HG02943 (cell line): ENCODE results near the gene TMEM138.
"Not testable (repeated sequence)": the region's sequence is repeated elsewhere in the genome, so short reads cannot be mapped to it uniquely, and the experiment has no call there.

ENCODE experiments used
- ATAC-seq: cut with Tn5 transposase; IDR thresholded peaks from one replicate; pipeline ENCODE4 v1.9.1; 2021; ENCODE audit warnings: mild to moderate bottlenecking, low read depth, moderate library complexity; ENCODE audit not compliant: unreplicated experiment

TMEM138 gene

DNA sequence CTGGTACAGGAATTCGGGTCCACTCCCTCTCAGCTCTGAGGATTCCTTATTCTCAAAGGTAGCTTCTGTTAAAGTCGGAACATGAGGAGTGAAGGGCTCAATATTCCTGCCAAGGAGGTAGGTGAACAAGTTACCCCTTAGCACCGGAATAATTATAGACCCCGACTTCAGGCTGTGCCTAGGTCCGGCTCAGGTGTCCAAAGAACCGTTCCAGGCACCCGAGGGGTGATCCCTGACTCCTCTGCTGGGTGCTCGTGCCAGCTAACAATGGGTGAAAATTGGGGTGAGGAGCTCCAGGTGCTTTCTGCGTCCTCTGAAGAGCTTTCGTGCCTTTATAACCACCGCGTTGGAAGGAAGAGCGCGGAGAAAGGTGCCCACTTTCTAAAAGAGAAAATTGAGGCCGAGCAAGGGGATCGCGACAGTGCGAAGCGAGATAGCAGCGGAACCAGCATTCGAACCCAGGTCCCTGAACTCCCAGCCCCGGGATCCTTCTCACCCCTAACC, 885 bp upstream of the TMEM138 start:
- no peak for ATAC-seq

DNA sequence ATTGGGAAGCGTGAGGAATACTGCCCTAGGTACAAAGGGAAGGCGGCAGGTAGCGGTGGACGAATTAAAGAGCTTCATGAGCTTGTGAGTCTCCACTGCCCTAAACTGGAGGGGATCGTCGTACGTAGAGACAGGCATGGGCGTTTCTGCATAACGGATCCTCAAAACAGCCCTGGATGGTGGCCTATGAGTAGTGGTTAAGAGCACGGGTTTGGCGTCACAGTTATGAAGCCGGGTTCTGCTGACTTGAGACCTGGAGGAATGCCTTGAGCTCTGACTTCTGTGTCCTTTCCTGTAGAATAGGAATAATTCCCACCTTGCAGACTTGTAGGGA, 335 bp downstream of the TMEM138 start:
- ATAC-seq, result no peak

DNA sequence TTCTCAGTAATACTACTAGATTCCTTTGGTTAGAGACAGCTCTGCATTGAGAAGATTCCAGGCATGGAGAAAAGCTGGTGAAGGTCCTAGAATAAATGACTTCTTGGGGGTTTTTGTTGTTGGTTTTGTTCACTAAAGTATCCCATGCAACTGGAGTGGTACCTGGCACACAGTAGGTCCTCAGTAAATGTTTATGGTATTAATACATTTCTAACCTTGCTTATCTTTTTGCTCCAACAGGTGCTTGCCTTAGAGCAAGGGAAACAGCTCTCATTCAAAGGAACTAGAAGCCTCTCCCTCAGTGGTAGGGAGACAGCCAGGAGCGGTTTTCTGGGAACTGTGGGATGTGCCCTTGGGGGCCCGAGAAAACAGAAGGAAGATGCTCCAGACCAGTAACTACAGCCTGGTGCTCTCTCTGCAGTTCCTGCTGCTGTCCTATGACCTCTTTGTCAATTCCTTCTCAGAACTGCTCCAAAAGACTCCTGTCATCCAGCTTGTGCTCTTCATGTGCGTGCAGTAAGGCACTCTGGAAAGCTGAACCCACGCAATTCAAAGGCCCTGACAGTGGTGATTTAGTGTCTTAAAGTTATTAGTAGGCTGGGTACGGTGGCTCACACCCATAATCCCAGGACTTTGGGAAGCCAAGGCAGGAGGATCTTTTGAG, 2.0 kb downstream of the TMEM138 start:
- no peak for ATAC-seq

- no peak for ATAC-seq
These were observed 5.2 kb downstream of the TMEM138 start for GRCh38 chr11:61367406-61367805.

DNA sequence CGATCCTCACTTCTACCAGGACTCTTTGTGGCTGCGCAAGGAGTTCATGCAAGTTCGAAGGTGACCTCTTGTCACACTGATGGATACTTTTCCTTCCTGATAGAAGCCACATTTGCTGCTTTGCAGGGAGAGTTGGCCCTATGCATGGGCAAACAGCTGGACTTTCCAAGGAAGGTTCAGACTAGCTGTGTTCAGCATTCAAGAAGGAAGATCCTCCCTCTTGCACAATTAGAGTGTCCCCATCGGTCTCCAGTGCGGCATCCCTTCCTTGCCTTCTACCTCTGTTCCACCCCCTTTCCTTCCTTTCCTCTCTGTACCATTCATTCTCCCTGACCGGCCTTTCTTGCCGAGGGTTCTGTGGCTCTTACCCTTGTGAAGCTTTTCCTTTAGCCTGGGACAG, 6.5 kb downstream of the TMEM138 start:
- ATAC-seq, result no peak

DNA sequence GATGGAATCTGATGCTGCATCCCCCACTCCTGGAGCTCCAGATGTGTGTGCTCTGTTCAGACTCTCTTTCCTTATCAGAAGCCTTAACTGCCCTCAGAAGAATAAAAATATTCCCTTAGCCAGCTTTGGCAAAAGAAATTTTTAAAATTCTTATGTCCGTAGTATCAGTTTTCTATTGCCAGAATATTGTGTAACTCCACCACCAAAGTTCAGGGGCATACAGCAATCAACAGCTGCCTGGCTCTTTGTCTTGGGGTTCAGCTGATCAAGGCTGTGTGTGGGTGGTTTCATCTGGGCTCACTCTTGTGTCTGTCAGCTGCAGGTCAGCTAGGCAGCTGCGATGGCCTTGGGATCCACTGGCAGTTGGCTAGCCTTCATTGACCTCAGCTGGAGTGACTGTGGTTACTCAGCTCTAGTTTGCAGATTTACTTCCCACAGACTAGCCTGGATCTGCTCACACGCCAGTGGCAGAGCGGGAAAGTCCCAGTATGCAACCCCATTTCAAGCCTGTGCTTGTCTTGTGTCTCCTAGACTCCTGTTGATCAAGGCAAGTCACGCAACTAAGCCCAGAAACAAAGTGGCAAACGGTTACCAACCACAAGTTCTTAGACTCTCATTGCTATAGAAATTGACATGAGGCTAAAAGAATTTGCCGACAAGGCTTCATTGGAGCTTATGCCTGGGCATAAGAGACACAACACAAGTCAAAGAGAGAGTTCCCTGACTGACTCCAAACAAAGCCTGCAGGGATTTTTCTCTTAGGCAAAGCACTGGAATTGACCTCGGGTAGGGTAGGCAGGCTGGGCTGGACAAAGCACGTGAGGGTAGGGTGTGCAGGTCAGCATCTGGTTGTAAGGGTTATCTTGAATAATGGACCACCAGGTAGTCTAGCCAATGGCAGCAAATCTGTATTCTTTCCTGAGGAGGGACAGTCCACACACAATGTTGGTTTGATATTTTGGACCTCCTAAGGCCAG, 7.5 kb downstream of the TMEM138 start:
- no peak for ATAC-seq

DNA sequence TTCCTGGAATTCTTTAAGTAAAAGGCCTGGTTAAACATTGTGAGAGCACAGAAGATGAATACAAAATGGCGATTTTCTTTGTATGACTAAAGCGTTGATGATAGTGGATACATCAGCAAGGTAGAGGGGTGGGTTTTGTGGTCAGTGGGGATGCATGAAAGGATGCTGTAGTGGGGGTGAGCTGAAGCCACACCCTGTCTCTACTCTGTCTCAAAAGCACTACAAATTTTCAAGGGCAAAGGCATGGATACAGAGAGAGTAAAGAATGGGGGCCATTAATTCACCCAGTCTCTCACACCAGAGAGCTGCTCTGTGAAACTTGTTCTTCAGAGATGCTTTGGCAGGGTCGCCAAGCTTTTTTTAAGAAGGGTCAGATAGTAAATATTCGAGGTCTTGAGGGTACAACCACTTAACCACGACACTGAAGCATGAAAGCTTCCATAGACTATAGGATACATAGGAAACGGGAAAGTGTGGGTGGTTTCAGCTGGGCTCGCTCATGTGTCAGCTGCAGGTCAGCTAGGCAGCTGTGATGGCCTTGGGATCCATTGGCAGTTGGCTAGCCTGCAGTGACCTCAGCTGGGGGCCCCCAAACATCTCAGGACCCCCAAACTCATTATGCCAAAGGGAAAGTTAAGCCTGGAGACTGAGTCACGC, 8.3 kb downstream of the TMEM138 start:
- no peak for ATAC-seq

- ATAC-seq, result no peak
These were observed 10.7 kb downstream of the TMEM138 start for GRCh38 chr11:61372659-61373420.

DNA sequence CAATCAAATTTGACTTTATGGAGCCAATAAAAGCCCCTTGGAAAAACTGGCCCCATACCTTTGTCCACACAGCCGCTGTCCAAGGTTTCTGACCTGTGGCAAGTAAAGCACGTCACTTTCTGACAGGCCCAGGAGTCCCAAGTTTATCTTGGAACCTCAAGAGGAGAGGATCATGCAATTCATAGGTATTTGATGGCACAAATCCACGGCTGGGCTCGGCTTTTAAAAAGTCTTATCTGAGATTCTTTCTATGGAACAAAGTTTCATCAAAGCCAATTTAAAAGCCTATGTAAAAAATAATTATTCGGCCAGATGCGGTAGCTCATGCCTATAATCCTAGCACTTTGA, 13.6 kb downstream of the TMEM138 start:
- ATAC-seq, result no peak

GRCh38 chr11:61377461-61378160, 15.4 kb downstream of the TMEM138 start:
- no peak for ATAC-seq

DNA sequence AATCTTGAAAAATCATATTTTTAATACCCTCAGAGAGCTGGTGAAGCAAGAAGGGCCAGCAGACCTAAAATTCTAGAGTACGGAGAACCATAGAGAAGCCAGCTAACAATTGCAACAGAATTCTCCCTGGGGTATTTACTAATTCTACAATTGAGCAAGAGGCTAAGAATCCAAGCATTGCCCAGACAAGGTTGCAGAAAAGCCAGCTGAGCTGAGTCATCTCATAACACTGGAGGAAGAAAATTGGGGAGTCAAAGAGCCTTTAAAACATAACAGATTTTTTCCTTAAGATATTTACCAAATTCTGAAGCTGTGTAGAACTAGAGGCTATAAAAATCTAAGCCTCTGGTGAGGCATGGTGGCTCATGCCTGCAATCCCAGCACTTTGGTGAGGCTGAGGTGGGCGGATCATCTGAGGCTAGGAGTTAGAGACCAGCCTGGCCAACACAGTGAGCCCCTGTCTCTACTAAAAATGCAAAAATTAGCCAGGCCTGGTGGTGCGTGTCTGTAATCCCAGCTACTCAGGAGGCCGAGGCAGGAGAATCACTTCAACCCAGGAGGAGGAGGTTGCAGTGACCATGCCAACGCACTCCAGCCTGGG, 16.6 kb downstream of the TMEM138 start:
- ATAC-seq, result no peak

GRCh38 chr11:61380884-61381283, 18.7 kb downstream of the TMEM138 start:
- no peak for ATAC-seq

GRCh38 chr11:61383859-61384258, 21.7 kb downstream of the TMEM138 start:
- not testable (repeated sequence) for ATAC-seq

DNA sequence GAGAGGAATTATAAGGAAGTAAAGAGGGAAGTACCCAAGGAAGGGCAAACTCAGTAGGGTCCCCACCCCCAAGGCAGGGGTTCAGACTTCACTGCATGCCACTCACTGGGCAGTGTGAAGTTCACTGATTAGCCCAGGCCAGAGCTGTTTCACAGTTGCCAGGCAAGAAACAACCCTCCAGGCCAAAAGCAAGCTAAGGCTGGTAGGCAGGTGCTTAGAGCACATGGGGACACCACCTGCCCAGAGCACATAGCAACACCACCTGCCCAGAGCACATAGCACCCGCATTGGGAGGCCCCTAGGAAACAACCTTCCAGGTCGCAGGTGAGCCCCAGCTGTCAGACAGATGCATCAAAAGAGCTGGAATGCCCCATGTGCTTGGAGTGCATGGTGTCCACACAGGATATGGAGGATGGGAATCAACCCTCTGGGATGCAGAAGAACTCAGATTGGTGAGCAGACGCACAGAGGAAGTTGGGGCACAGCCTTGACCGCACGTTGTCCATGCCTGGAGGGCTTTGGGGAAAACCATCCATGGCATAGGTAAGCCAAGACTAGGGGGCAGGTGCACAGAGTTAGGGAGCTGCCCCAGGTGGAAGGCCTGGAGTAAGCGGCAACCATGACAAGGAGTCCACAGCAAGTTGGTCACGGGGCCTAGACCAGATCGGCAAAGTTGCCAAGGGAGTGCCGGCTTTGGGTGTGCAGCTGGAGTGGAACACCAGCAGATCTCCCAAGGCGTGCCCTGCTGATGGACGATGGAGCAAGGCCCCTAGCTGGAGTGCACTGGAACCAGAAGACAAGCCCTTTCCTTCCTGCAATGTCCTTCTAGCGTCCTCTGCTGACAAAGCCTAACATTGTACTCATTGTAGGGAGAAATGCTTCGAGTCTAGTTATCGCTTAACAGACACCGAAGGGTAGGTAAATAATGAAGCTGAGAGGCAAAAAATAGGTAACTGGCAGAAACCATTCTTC, 22.4 kb downstream of the TMEM138 start:
- ATAC-seq, result no peak

- no peak for ATAC-seq
These were observed 28.0 kb downstream of the TMEM138 start for GRCh38 chr11:61390161-61390560.

DNA sequence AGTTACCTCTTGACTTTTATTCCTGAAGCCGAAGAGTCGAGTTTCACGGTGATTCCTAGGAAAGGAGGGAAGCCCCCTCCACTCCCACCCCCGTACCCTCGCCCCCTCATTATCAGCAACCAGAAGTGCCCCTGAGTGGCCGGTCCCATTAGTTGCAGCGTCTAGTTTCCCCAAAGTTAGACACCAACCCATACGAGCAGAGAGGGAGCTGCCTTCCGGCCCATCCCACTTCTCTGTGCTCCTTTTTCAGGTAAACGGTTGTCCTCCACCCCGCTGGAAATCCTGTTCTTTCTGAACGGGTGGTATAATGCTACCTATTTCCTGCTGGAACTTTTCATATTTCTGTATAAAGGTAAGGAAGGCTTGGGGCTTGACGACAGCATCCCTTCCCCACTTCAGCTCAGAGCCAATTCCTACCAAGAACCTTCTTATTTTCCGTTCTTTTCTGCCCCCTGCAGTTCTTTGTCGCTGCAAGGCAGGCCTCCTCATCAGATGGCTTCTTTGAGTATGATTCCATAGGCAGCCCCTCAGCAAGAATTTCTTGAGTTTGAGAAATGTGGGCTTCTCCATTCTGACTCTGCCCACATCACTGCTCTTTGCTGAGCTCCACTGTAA, 30.9 kb downstream of the TMEM138 start:
- no peak for ATAC-seq

DNA sequence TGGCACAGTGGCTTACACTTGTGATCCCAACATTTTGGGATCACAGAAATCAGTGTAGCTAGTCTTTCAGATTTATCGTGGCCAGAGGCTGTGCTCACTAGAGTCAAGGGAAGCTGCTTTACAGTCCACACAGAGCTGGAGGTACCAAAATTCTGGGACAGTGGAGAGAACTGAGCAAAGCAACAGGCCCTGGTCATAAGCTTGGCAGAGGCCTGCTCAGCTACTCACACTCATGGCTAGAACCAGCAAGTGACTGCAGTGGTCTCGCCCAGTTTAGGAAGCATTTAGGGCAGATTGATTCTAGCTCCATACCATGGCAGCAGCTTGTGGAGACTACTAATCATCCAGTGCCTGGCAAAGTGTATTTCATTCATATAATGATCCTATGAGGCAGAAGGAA, 39.0 kb downstream of the TMEM138 start:
- no peak for ATAC-seq

GRCh38 chr11:61401573-61401972, 39.4 kb downstream of the TMEM138 start:
- no peak for ATAC-seq
